Activated CD8-positive, alpha-beta T cell treated with anti-CD3 and anti-CD28 coated beads, Interleukin-2, amount 10 ng/mL, durations not matched to agents 7 days and 5 days (primary cell): ENCODE data around the gene GAREM2. TPM values are rescaled to one million over a fixed set of nuclear protein-coding genes. Genes with fewer than 3 reads are reported as not detected.
A peak's percentile ranks its signal among the peaks of the same experiment; 100 is the strongest.

Source experiments
- ATAC-seq: fragments of 150-1000 bp; cut with Tn5 transposase; one replicate; pipeline ENCODE4 v1.10.0; 2021; ENCODE audit warnings: moderate library complexity
- CTCF ChIA-PET: fragments of 350-600 bp; sonication (Branson Sonifier 250); formaldehyde crosslinking; loops from one replicate; lab custom pipeline; 2021; ENCODE audit warnings: antibody characterized with exemption; lab: Charles Lee
- POLR2A ChIA-PET: fragments of 350-600 bp; sonication (Branson Sonifier 250); formaldehyde crosslinking; loops from one replicate; lab custom pipeline; 2021; ENCODE audit warnings: antibody characterized with exemption; lab: Charles Lee
- DNase-seq: peaks from one replicate; pipeline ENCODE4 v3.0.0-alpha.2; 2020
- H3K27ac Mint-ChIP-seq: one replicate; pipeline ENCODE4 v1.8.0; 2021; ENCODE audit warnings: mild to moderate bottlenecking, mixed read lengths
- H3K27me3 Mint-ChIP-seq: one replicate; pipeline ENCODE4 v1.8.0; 2021; ENCODE audit warnings: low read depth, mixed read lengths
- H3K36me3 Mint-ChIP-seq: one replicate; pipeline ENCODE4 v1.8.0; 2021; ENCODE audit warnings: low read depth, mixed read lengths
- H3K4me1 Mint-ChIP-seq: one replicate; pipeline ENCODE4 v1.8.0; 2021; ENCODE audit warnings: low read depth, mixed read lengths
- H3K4me3 Mint-ChIP-seq: one replicate; pipeline ENCODE4 v1.8.0; 2021; ENCODE audit warnings: mild to moderate bottlenecking, mixed read lengths
- H3K9me3 Mint-ChIP-seq: one replicate; pipeline ENCODE4 v1.8.0; 2022; ENCODE audit warnings: mixed read lengths; ENCODE audit not compliant: insufficient read depth
- total RNA-seq, 2 experiments: library from RNA; stranded (reverse); gene quantifications; one replicate each; pipeline ENCODE4 v1.2.3, GENCODE V29; 2021

The GAREM2 gene
- total RNA-seq, 2 experiments from 2014 or later, result 2.8 to 5.5 TPM

- Mint-ChIP-seq H3K4me1 (peaks cover 13% of the 10 kb centered on the region), H3K27me3 (peaks cover 32% of the 10 kb centered on the region), H3K27ac (no peak overlapping the region), H3K4me3 (no peak overlapping the region), H3K36me3 (no peaks in the 10 kb centered on the region), H3K9me3 (no peaks in the 10 kb centered on the region)
- DNase-seq, result no peak
- ATAC-seq, result no peak
- CTCF ChIA-PET, result interaction anchor here (1.2 to 2.1 kb wide), 3 partner anchors 11 to 333 kb away, joined by 3 to 4 read pairs (median 3); no protein-coding TSS in a partner anchor
- POLR2A ChIA-PET, result no interaction called here
Measured at GRCh38 chr2:26170795-26171194, 2.1 kb upstream of the GAREM2 start.

- Mint-ChIP-seq H3K9me3 (no peaks in the 10 kb centered on the region), H3K36me3 (no peaks in the 10 kb centered on the region), H3K27me3 (peaks cover 37% of the 10 kb centered on the region), H3K4me3 (peak overlapping the region; percentile 67), H3K4me1 (peaks cover 13% of the 10 kb centered on the region), H3K27ac (no peak overlapping the region)
- CTCF ChIA-PET, result interaction anchor here (1.2 to 2.1 kb wide), 3 partner anchors 9 to 331 kb away, joined by 3 to 4 read pairs (median 3); no protein-coding TSS in a partner anchor
- POLR2A ChIA-PET, result no interaction called here
- no peak for DNase-seq
- ATAC-seq, result peak; percentile 23
Measured at GRCh38 chr2:26172189-26172870, 558 bp upstream of the GAREM2 start.

GRCh38 chr2:26173776-26174482 lies 1.0 kb downstream of the GAREM2 start:
- CTCF ChIA-PET, result no interaction called here
- no peak for ATAC-seq

GRCh38 chr2:26174691-26175465 lies 2.0 kb downstream of the GAREM2 start:
- ATAC-seq (no peak), DNase-seq (no peak)
- Mint-ChIP-seq H3K9me3 (no peaks in the 10 kb centered on the region), H3K27ac (no peak overlapping the region), H3K4me3 (no peak overlapping the region), H3K4me1 (peaks cover 23% of the 10 kb centered on the region), H3K27me3 (peaks cover 38% of the 10 kb centered on the region), H3K36me3 (no peaks in the 10 kb centered on the region)
- CTCF ChIA-PET, result interaction anchor here (1.1 to 2.1 kb wide), 3 partner anchors 9 to 329 kb away, joined by 3 to 8 read pairs (median 3); no protein-coding TSS in a partner anchor
- POLR2A ChIA-PET, result interaction anchor here (0.6 kb wide), 1 partner anchor 57 kb away, joined by 3 read pairs; no protein-coding TSS in a partner anchor

More at GRCh38 chr2:26173776-26174482, 1.0 kb downstream of the GAREM2 start:
- POLR2A ChIA-PET, result no interaction called here
- DNase-seq, result no peak
- Mint-ChIP-seq H3K4me3 (peak overlapping the region; percentile 38), H3K36me3 (no peaks in the 10 kb centered on the region), H3K9me3 (no peaks in the 10 kb centered on the region), H3K4me1 (peaks cover 17% of the 10 kb centered on the region), H3K27me3 (peaks cover 37% of the 10 kb centered on the region), H3K27ac (no peak overlapping the region)

- DNase-seq, result no peak
- H3K27me3 Mint-ChIP-seq, result peaks cover 41% of the 10 kb centered on the region
- ATAC-seq, result no peak
- no peak overlapping the region for H3K27ac Mint-ChIP-seq
- ChIA-PET POLR2A (interaction anchor here (0.6 to 0.7 kb wide), 3 partner anchors 56 to 502 kb away, joined by 3 to 5 read pairs (median 3); partner anchors contain the start of gene DTNB), CTCF (interaction anchor here (1.1 to 2.1 kb wide), 4 partner anchors 9 to 328 kb away, joined by 3 to 8 read pairs (median 4); no protein-coding TSS in a partner anchor)
- H3K9me3 Mint-ChIP-seq, result no peaks in the 10 kb centered on the region
- H3K4me1 Mint-ChIP-seq, result peaks cover 29% of the 10 kb centered on the region
- H3K4me3 Mint-ChIP-seq, result no peak overlapping the region
- H3K36me3 Mint-ChIP-seq, result no peaks in the 10 kb centered on the region
Measured at GRCh38 chr2:26175466-26176278, 2.8 kb downstream of the GAREM2 start.

GRCh38 chr2:26176279-26176615 lies 3.4 kb downstream of the GAREM2 start:
- POLR2A ChIA-PET, result no interaction called here

GRCh38 chr2:26177122-26177521 lies 4.2 kb downstream of the GAREM2 start:
- Mint-ChIP-seq H3K9me3 (no peaks in the 10 kb centered on the region), H3K27me3 (peaks cover 34% of the 10 kb centered on the region), H3K27ac (no peak overlapping the region), H3K4me1 (peaks cover 23% of the 10 kb centered on the region), H3K36me3 (no peaks in the 10 kb centered on the region), H3K4me3 (no peak overlapping the region)
- ChIA-PET POLR2A (no interaction called here), CTCF (no interaction called here)
- DNase-seq (no peak), ATAC-seq (no peak)

More at GRCh38 chr2:26176279-26176615, 3.4 kb downstream of the GAREM2 start:
- H3K36me3 Mint-ChIP-seq, result no peaks in the 10 kb centered on the region
- ATAC-seq (no peak), DNase-seq (no peak)
- H3K4me1 Mint-ChIP-seq, result peaks cover 29% of the 10 kb centered on the region
- CTCF ChIA-PET, result interaction anchor here (1.2 to 2.1 kb wide), 3 partner anchors 8 to 328 kb away, joined by 3 to 8 read pairs (median 5); no protein-coding TSS in a partner anchor
- H3K27me3 Mint-ChIP-seq, result peaks cover 38% of the 10 kb centered on the region
- H3K9me3 Mint-ChIP-seq, result no peaks in the 10 kb centered on the region
- no peak overlapping the region for H3K27ac Mint-ChIP-seq
- H3K4me3 Mint-ChIP-seq, result no peak overlapping the region

GRCh38 chr2:26178246-26178645 lies 5.4 kb downstream of the GAREM2 start:
- peaks cover 32% of the 10 kb centered on the region for H3K27me3 Mint-ChIP-seq
- POLR2A ChIA-PET, result interaction anchor here (0.6 kb wide), 1 partner anchor 256 kb away, joined by 4 read pairs; no protein-coding TSS in a partner anchor
- CTCF ChIA-PET, result interaction anchor here (0.7 kb wide), 1 partner anchor 152 kb away, joined by 3 read pairs; no protein-coding TSS in a partner anchor
- ATAC-seq (no peak), DNase-seq (no peak)
- no peaks in the 10 kb centered on the region for H3K9me3 Mint-ChIP-seq
- no peaks in the 10 kb centered on the region for H3K36me3 Mint-ChIP-seq
- peaks cover 20% of the 10 kb centered on the region for H3K4me1 Mint-ChIP-seq
- no peak overlapping the region for H3K27ac Mint-ChIP-seq
- H3K4me3 Mint-ChIP-seq, result no peak overlapping the region

- Mint-ChIP-seq H3K27ac (no peak overlapping the region), H3K27me3 (peaks cover 32% of the 10 kb centered on the region), H3K4me1 (peaks cover 22% of the 10 kb centered on the region), H3K36me3 (no peaks in the 10 kb centered on the region), H3K4me3 (peak overlapping the region; percentile 74), H3K9me3 (no peaks in the 10 kb centered on the region)
- DNase-seq (peak; percentile 40), ATAC-seq (peak; percentile 76)
- ChIA-PET CTCF (interaction anchor here (0.7 kb wide), 1 partner anchor 151 kb away, joined by 3 read pairs; no protein-coding TSS in a partner anchor), POLR2A (interaction anchor here (0.6 kb wide), 1 partner anchor 256 kb away, joined by 4 read pairs; no protein-coding TSS in a partner anchor)
Measured at GRCh38 chr2:26178746-26179436, 6.0 kb downstream of the GAREM2 start.

GRCh38 chr2:26179446-26179913 lies 6.6 kb downstream of the GAREM2 start:
- no peak overlapping the region for H3K27ac Mint-ChIP-seq
- ATAC-seq, result peak; percentile 4
- no peak for DNase-seq
- POLR2A ChIA-PET, result no interaction called here
- no peaks in the 10 kb centered on the region for H3K36me3 Mint-ChIP-seq
- peak overlapping the region; percentile 74 for H3K4me3 Mint-ChIP-seq
- CTCF ChIA-PET, result no interaction called here
- peaks cover 28% of the 10 kb centered on the region for H3K27me3 Mint-ChIP-seq
- H3K9me3 Mint-ChIP-seq, result no peaks in the 10 kb centered on the region
- H3K4me1 Mint-ChIP-seq, result peaks cover 22% of the 10 kb centered on the region
